NT2/D1 (cell line): ENCODE data around the gene CDY2B.
"Not testable (repeated sequence)": the region's sequence is repeated elsewhere in the genome, so short reads cannot be mapped to it uniquely, and the experiment has no call there.

Experiments used
- DNase-seq: peaks from one replicate; pipeline ENCODE4 v3.0.0-alpha.2; 2011; ENCODE audit warnings: low read depth, low spot score
- H3K27me3 ChIP-seq: 2 replicates; pipeline ENCODE4 v1.6.0; 2011; ENCODE audit warnings: mild to moderate bottlenecking; ENCODE audit not compliant: insufficient read length, insufficient read depth
- H3K36me3 ChIP-seq: 2 replicates; pipeline ENCODE4 v1.6.1; 2011; ENCODE audit warnings: mild to moderate bottlenecking, low read length, mixed read lengths; ENCODE audit not compliant: insufficient read depth, insufficient read length
- H3K4me1 ChIP-seq: 2 replicates; pipeline ENCODE4 v1.5.1; 2011; ENCODE audit not compliant: insufficient read depth, insufficient read length
- H3K4me3 ChIP-seq: 2 replicates; pipeline ENCODE4 v1.5.1; 2011; ENCODE audit warnings: low read depth; ENCODE audit not compliant: insufficient read length
- H3K9ac ChIP-seq: 2 replicates; pipeline ENCODE4 v1.6.0; 2011; ENCODE audit warnings: low read depth; ENCODE audit not compliant: insufficient read length
- H3K9me3 ChIP-seq: 2 replicates; pipeline ENCODE4 v1.5.1; 2011; ENCODE audit warnings: mild to moderate bottlenecking, low read length; ENCODE audit not compliant: insufficient read depth

CDY2B gene

GRCh38 chrY:17856508-17856907 is 23.5 kb downstream of the CDY2B start:
- not testable (repeated sequence) for H3K9me3 ChIP-seq, H3K27me3 ChIP-seq, DNase-seq, H3K4me1 ChIP-seq, H3K4me3 ChIP-seq, H3K36me3 ChIP-seq, H3K9ac ChIP-seq

DNA sequence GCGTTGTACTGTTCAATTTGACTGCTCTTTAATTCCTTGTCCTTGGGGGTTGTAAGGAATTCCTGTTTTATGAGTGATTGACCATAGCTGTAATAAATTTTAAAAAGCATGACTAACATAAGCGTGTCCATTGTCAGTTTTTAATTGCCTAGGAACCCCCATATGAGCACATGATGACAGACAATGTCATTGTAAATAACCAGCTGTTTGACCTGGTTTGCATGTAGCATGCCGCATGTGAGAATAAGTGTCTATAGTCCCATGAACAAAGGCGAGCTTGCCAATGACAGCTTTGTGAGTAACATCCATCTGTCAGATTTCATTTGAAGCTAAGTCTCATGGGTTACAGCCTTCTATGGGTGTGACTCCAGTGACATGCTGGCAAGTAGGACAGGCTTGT is 30.9 kb downstream of the CDY2B start:
- not testable (repeated sequence) for H3K4me1 ChIP-seq, H3K36me3 ChIP-seq, DNase-seq, H3K4me3 ChIP-seq, H3K27me3 ChIP-seq, H3K9ac ChIP-seq, H3K9me3 ChIP-seq

GRCh38 chrY:17832149-17832548 is 47.9 kb downstream of the CDY2B start:
- not testable (repeated sequence) for H3K27me3 ChIP-seq, H3K9me3 ChIP-seq, H3K36me3 ChIP-seq, DNase-seq, H3K4me3 ChIP-seq, H3K9ac ChIP-seq, H3K4me1 ChIP-seq
